ENCODE data around the gene CYP1A2. TPM values are rescaled to one million over a fixed set of nuclear protein-coding genes. Genes with fewer than 3 reads are reported as not detected.
A peak's percentile ranks its signal among the peaks of the same experiment; 100 is the strongest.

The CYP1A2 gene
- total RNA-seq, 1 donor from 2014 or later, result not detected

GRCh38 chr15:74787251-74788041 is 38.8 kb downstream of the CYP1A2 start:
- peak; percentile 58 for DNase-seq (ENCODE audit: low read depth)
- H3K36me3 ChIP-seq (ENCODE audit: control insufficient read depth, insufficient read depth, low read length), result peaks cover 4% of the 10 kb centered on the region
- no peak for FAIRE-seq

GRCh38 chr15:74788042-74788682 is 39.5 kb downstream of the CYP1A2 start:
- H3K4me3 ChIP-seq (ENCODE audit: low read depth, low read length), result no peak overlapping the region
- H3K27me3 ChIP-seq (ENCODE audit: control insufficient read depth, insufficient read depth, low read length), result no peaks in the 10 kb centered on the region
- no peak for TF ChIP-seq CTCF (IDR thresholded peaks at IDR 0.05; ENCODE audit: insufficient read depth, low read length, severe bottlenecking)
- no peak for DNase-seq (ENCODE audit: low read depth)
- no peak for FAIRE-seq
- H3K36me3 ChIP-seq (ENCODE audit: control insufficient read depth, insufficient read depth, low read length), result peaks cover 4% of the 10 kb centered on the region

More at GRCh38 chr15:74787251-74788041, 38.8 kb downstream of the CYP1A2 start:
- Histone ChIP-seq H3K4me3 (ENCODE audit: low read depth, low read length) (no peak overlapping the region), H3K27me3 (ENCODE audit: control insufficient read depth, insufficient read depth, low read length) (no peaks in the 10 kb centered on the region)
- peak; percentile 76 for TF ChIP-seq CTCF (IDR thresholded peaks at IDR 0.05; ENCODE audit: insufficient read depth, low read length, severe bottlenecking)

- H3K4me3 ChIP-seq (ENCODE audit: low read depth, low read length), result no peak overlapping the region
- no peak for DNase-seq (ENCODE audit: low read depth)
- no peak for TF ChIP-seq CTCF (IDR thresholded peaks at IDR 0.05; ENCODE audit: insufficient read depth, low read length, severe bottlenecking)
- no peaks in the 10 kb centered on the region for H3K27me3 ChIP-seq (ENCODE audit: control insufficient read depth, insufficient read depth, low read length)
- peaks cover 6% of the 10 kb centered on the region for H3K36me3 ChIP-seq (ENCODE audit: control insufficient read depth, insufficient read depth, low read length)
- no peak for FAIRE-seq
Measured at GRCh38 chr15:74788683-74789151, 40.1 kb downstream of the CYP1A2 start.

- Histone ChIP-seq H3K27me3 (ENCODE audit: control insufficient read depth, insufficient read depth, low read length) (no peaks in the 10 kb centered on the region), H3K36me3 (ENCODE audit: control insufficient read depth, insufficient read depth, low read length) (peaks cover 3% of the 10 kb centered on the region), H3K4me3 (ENCODE audit: low read depth, low read length) (no peak overlapping the region)
- no peak for TF ChIP-seq CTCF (IDR thresholded peaks at IDR 0.05; ENCODE audit: insufficient read depth, low read length, severe bottlenecking)
- DNase-seq (ENCODE audit: low read depth) (no peak), FAIRE-seq (no peak)
Measured at GRCh38 chr15:74789171-74789631, 40.6 kb downstream of the CYP1A2 start.

GRCh38 chr15:74789741-74790079 is 41.1 kb downstream of the CYP1A2 start:
- H3K4me3 ChIP-seq (ENCODE audit: low read depth, low read length), result no peak overlapping the region
- FAIRE-seq, result no peak
- no peak for DNase-seq (ENCODE audit: low read depth)
- H3K27me3 ChIP-seq (ENCODE audit: control insufficient read depth, insufficient read depth, low read length), result no peaks in the 10 kb centered on the region
- TF ChIP-seq CTCF (IDR thresholded peaks at IDR 0.05; ENCODE audit: insufficient read depth, low read length, severe bottlenecking), result no peak
- H3K36me3 ChIP-seq (ENCODE audit: control insufficient read depth, insufficient read depth, low read length), result peaks cover 3% of the 10 kb centered on the region
